MCF 10A (cell line): ENCODE results near the gene HYAL3. TPM values are rescaled to one million over a fixed set of nuclear protein-coding genes. Genes with fewer than 3 reads are reported as not detected.
"Not testable (repeated sequence)": the region's sequence is repeated elsewhere in the genome, so short reads cannot be mapped to it uniquely, and the experiment has no call there.

ENCODE experiments used
- BruUV-seq: library from RNA; stranded (reverse); fragments of 400-500 nt; replicated peaks from 2 replicates; lab custom pipeline; 2021; lab: Mats Ljungman, UMichigan
- CTCF ChIA-PET: fragments of 300-600 bp; sonication (Branson Sonifier 250); formaldehyde crosslinking; extraction: SDS; loops from one replicate; lab custom pipeline; 2021; ENCODE audit warnings: antibody characterized with exemption, inconsistent platforms; lab: Yijun Ruan, JAX
- POLR2A ChIA-PET: fragments of 300-600, 350-650 bp; sonication (Branson Sonifier 250); formaldehyde crosslinking; extraction: SDS; loops from one replicate; lab custom pipeline; 2020; ENCODE audit warnings: antibody characterized with exemption, inconsistent platforms; lab: Yijun Ruan, JAX
- DNase-seq: peaks from one replicate; pipeline ENCODE4 v3.0.0-alpha.2; 2018; ENCODE audit not compliant: unreplicated experiment
- H3K27ac Mint-ChIP-seq: one replicate; pipeline ENCODE4 v1.8.0; 2022; ENCODE audit warnings: mild to moderate bottlenecking, low read depth, mixed read lengths; ENCODE audit not compliant: unreplicated experiment
- H3K27me3 Mint-ChIP-seq: one replicate; pipeline ENCODE4 v1.8.0; 2022; ENCODE audit warnings: mixed read lengths; ENCODE audit not compliant: insufficient read depth, unreplicated experiment
- H3K36me3 Mint-ChIP-seq: one replicate; pipeline ENCODE4 v1.8.0; 2022; ENCODE audit warnings: mild to moderate bottlenecking, moderate library complexity, mixed read lengths; ENCODE audit not compliant: insufficient read depth, unreplicated experiment
- H3K4me1 Mint-ChIP-seq: one replicate; pipeline ENCODE4 v1.8.0; 2022; ENCODE audit warnings: mixed read lengths; ENCODE audit not compliant: insufficient read depth, unreplicated experiment
- H3K4me3 Mint-ChIP-seq: one replicate; pipeline ENCODE4 v1.8.0; 2022; ENCODE audit warnings: mild to moderate bottlenecking, moderate library complexity, mixed read lengths; ENCODE audit not compliant: unreplicated experiment
- H3K9me3 Mint-ChIP-seq: one replicate; pipeline ENCODE4 v1.8.0; 2022; ENCODE audit warnings: mixed read lengths; ENCODE audit not compliant: unreplicated experiment
- intact Hi-C: fragments of 100-400 bp; cut with micrococcal nuclease; formaldehyde crosslinking; loops from 2 replicates; pipeline ENCODE4 v1.14.1; 2022
- total RNA-seq: library from RNA; stranded (reverse); gene quantifications from 2 replicates; pipeline ENCODE4 v1.2.3, GENCODE V29; 2022
- TF ChIP-seq, protein P1 (sequence below): fragments of 200-600 bp; IDR thresholded peaks from one replicate; pipeline ENCODE4 v1.8.0; 2022; ENCODE audit warnings: antibody characterized with exemption, mild to moderate bottlenecking; ENCODE audit not compliant: unreplicated experiment

The HYAL3 gene
- total RNA-seq, 1 experiment from 2014 or later = 2.3 TPM

DNA sequence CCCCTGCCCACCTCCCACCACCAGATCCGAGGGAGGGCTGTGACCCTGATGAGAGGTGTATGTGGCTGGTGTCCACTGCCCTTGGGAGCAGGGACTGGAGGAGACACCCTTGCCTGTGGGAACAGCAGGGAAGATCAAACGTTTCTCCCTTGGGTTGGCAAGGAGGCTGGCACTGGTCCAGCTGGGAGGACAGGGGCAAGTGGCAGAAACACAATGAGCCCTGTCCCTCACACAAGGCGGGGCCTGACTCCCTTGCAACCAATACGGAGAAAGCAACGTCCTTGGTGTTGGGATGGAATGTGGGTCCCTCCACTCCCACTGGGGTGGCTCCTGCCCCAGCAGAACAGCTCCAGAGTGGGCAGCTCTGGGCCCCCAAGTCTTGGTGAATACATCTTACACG is 18.1 kb upstream of the HYAL3 start:
- H3K27me3 Mint-ChIP-seq = no peaks in the 10 kb centered on the region
- intact Hi-C loops = no loop called here
- no TSS peak for BruUV-seq
- peak; percentile 29 for DNase-seq
- peak overlapping the region; percentile 58 for H3K4me3 Mint-ChIP-seq
- H3K4me1 Mint-ChIP-seq = peaks cover 29% of the 10 kb centered on the region
- TF ChIP-seq, protein P1, sequence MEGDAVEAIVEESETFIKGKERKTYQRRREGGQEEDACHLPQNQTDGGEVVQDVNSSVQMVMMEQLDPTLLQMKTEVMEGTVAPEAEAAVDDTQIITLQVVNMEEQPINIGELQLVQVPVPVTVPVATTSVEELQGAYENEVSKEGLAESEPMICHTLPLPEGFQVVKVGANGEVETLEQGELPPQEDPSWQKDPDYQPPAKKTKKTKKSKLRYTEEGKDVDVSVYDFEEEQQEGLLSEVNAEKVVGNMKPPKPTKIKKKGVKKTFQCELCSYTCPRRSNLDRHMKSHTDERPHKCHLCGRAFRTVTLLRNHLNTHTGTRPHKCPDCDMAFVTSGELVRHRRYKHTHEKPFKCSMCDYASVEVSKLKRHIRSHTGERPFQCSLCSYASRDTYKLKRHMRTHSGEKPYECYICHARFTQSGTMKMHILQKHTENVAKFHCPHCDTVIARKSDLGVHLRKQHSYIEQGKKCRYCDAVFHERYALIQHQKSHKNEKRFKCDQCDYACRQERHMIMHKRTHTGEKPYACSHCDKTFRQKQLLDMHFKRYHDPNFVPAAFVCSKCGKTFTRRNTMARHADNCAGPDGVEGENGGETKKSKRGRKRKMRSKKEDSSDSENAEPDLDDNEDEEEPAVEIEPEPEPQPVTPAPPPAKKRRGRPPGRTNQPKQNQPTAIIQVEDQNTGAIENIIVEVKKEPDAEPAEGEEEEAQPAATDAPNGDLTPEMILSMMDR = no peak
- ChIA-PET POLR2A (interaction anchor here (0.7 to 3.2 kb wide), 11 partner anchors 9 to 1678 kb away, joined by 3 to 30 read pairs (median 4); partner anchors contain the start of genes CYB561D2, HYAL3, IFRD2 and NAA80), CTCF (interaction anchor here (0.6 to 1.3 kb wide), 5 partner anchors 11 to 225 kb away, joined by 3 read pairs; partner anchors contain the start of gene TUSC2)
- peak overlapping the region; percentile 93 for H3K27ac Mint-ChIP-seq
- H3K36me3 Mint-ChIP-seq = peaks cover 6% of the 10 kb centered on the region
- no peaks in the 10 kb centered on the region for H3K9me3 Mint-ChIP-seq

DNA sequence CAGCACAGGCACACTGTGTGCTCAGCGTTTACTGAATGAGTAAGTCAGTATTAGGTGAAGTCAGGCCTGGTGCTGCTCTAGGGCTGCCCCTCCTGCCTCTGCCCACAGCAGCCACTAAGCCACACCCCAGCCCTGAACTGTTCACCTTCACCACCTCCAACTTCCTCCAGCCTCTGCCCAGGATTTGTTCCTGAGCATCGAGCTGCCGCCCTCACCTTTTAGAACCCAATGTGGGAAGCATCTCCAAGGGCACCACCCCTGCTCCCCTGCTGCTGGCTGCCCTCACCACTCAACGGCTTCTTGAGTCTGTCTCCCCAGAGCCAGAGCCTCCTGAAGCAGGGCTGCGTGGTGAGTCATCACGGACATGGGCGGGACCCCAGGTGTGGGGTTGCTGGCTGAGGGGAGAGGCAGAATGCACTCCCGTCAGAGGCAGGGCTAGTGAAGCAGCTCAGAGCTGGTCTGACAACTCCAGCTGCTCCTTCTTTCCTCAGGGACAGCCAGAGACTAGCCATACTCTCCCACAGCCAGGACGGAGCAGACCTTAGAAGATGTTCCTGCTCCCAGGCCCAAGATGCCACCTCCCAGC is 17.5 kb upstream of the HYAL3 start:
- H3K36me3 Mint-ChIP-seq = peaks cover 6% of the 10 kb centered on the region
- DNase-seq = peak; percentile 94
- peak overlapping the region; percentile 93 for H3K27ac Mint-ChIP-seq
- peaks cover 29% of the 10 kb centered on the region for H3K4me1 Mint-ChIP-seq
- intact Hi-C loops = no loop called here
- TF ChIP-seq, protein P1 = no peak
- H3K4me3 Mint-ChIP-seq = peak overlapping the region; percentile 58
- H3K27me3 Mint-ChIP-seq = no peaks in the 10 kb centered on the region
- no TSS peak for BruUV-seq
- no peaks in the 10 kb centered on the region for H3K9me3 Mint-ChIP-seq
- POLR2A ChIA-PET = interaction anchor here (0.7 to 3.2 kb wide), 11 partner anchors 9 to 1679 kb away, joined by 3 to 30 read pairs (median 4); partner anchors contain the start of genes CYB561D2, HYAL3, IFRD2 and NAA80
- CTCF ChIA-PET = interaction anchor here (0.5 to 1.3 kb wide), 5 partner anchors 11 to 225 kb away, joined by 3 read pairs; partner anchors contain the start of gene TUSC2

DNA sequence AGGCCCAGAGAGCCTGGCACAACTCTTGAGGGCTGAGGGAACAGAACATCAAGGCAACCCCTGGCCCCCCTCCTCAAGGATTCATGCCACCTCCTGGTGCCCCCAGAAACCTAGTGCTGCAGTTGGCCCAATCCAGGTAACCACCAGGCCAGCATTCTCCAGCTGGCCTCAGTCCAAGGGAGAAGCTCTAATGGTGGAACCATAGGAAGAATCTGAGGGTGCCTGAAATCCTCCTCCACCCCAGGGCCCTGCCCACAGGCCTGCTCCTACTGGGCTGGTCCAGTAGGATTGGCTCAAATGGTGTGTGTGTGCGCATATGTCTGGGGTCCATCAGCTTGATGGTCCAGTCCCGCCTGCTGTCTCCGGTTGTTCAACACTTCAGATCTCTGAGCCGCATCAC is 15.6 kb upstream of the HYAL3 start:
- Mint-ChIP-seq H3K36me3 (peaks cover 6% of the 10 kb centered on the region), H3K4me1 (peaks cover 31% of the 10 kb centered on the region), H3K27me3 (no peaks in the 10 kb centered on the region), H3K4me3 (no peak overlapping the region), H3K27ac (peak overlapping the region; percentile 46), H3K9me3 (no peaks in the 10 kb centered on the region)
- no peak for DNase-seq
- ChIA-PET POLR2A (interaction anchor here (2.3 to 3.2 kb wide), 3 partner anchors 13 to 23 kb away, joined by 6 to 30 read pairs (median 14); partner anchors contain the start of genes HYAL3, IFRD2, NAA80 and TUSC2), CTCF (interaction anchor here (0.6 to 2.3 kb wide), 4 partner anchors 9 to 73 kb away, joined by 3 to 23 read pairs (median 4); partner anchors contain the start of gene HYAL2)
- BruUV-seq = no TSS peak
- TF ChIP-seq, protein P1 = no peak
- intact Hi-C loops = no loop called here

DNA sequence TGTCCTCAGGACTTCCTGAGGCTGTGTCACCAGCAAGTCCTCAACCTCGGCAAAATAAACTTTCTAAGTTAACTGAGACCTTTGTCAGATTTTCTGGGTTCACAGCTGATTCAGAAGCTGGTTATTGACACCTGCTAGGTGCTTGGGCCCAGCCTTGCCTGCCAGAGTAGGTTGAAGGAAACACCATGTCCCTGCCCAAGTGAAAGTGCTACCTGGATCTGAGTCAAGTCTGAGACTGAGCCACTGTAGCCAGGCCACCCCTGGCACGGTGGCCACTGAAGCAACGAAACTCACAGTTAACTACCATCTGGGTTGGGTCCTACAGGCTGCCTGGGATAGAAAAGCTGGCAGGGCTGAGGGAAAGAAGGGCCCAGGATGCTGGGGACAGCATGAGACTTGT is 15.1 kb upstream of the HYAL3 start:
- no peaks in the 10 kb centered on the region for H3K27me3 Mint-ChIP-seq
- POLR2A ChIA-PET = interaction anchor here (0.7 to 2.3 kb wide), 3 partner anchors 14 to 35 kb away, joined by 3 to 6 read pairs (median 3); partner anchors contain the start of genes IFRD2, LSMEM2 and TUSC2
- H3K4me1 Mint-ChIP-seq = peaks cover 32% of the 10 kb centered on the region
- CTCF ChIA-PET = interaction anchor here (0.6 to 2.3 kb wide), 4 partner anchors 9 to 237 kb away, joined by 3 to 23 read pairs (median 4); partner anchors contain the start of gene HYAL2
- BruUV-seq = no TSS peak
- H3K4me3 Mint-ChIP-seq = no peak overlapping the region
- peaks cover 6% of the 10 kb centered on the region for H3K36me3 Mint-ChIP-seq
- intact Hi-C loops = no loop called here
- no peak for DNase-seq
- TF ChIP-seq, protein P1 = no peak
- H3K27ac Mint-ChIP-seq = peak overlapping the region; percentile 27
- H3K9me3 Mint-ChIP-seq = no peaks in the 10 kb centered on the region

DNA sequence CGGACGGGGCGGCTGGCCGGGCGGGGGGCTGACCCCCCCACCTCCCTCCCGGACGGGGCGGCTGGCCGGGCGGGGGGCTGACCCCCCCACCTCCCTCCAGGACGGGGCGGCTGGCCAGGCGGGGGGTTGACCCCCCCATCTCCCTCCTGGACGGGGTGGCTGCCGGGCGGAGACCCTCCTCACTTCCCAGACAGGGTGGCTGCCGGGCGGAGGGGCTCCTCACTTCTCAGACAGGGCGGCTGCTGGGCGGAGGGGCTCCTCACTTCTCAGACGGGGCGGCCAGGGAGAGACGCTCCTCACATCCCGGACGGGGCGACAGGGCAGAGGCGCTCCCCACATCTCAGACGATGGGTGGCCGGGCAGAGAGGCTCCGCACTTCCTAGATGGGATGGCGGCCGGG is 12.8 kb upstream of the HYAL3 start:
- POLR2A ChIA-PET = not testable (repeated sequence)

More for the DNA sequence above, 12.8 kb upstream of the HYAL3 start:
- BruUV-seq, H3K27ac Mint-ChIP-seq, CTCF ChIA-PET, H3K9me3 Mint-ChIP-seq, H3K4me3 Mint-ChIP-seq, DNase-seq, H3K36me3 Mint-ChIP-seq, intact Hi-C loops, H3K27me3 Mint-ChIP-seq: not testable (repeated sequence)
- H3K4me1 Mint-ChIP-seq = peaks cover 22% of the 10 kb centered on the region
